ENCODE measurements around the gene MYOD1.

GRCh38 chr11:17769218-17769617 is 49.8 kb downstream of the MYOD1 start:
- TF ChIP-seq EZH2 (IDR thresholded peaks at IDR 0.05), result no peak
- TF ChIP-seq CTCF (IDR thresholded peaks at IDR 0.05), result no peak
- TF ChIP-seq EZH2phosphoT487 (IDR thresholded peaks at IDR 0.05), result no peak
